ENCODE data around the gene SCN5A.

SCN5A gene

DNA sequence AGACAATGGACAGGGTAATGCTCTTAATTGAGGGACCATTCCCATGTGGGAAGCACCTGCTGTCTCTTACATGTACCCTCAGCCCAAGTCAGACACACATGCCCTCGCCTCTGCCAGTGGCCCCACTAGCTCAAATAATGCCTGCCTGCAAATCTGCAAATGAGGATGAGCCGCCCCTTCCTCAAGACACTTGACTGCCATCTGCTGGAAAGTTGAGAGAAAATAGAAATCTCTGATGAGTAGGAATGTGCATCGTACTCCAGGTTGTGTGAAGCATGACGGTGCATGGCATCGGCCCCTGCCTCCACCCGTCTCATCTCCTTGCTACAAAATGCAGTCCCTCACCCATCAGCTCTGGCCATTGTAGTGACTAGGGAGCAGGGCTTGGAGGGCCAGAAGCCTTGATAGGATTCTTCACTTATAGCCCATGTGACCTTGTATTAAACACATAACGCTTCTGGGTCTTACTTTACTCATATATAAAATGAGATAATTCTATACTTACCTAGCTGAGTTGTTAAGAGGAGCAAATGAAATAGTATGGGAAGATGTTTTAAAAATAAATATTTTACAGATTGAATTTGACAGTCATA lies 6.3 kb upstream of the SCN5A start:
- in situ Hi-C loops (cut with HindIII; ENCODE audit: low pct_unique_long_range_greater_than_20kb, low sequenced_read_pairs): no loop called here
- TF ChIP-seq JUND (IDR thresholded peaks at IDR 0.05; ENCODE audit: low read depth): no peak
- peak in 1 of 2 experiments; percentile 65 for DNase-seq (ENCODE audit: low read depth in 1 of 2, low spot score in 1 of 2)

- DNase-seq (ENCODE audit: low read depth in 1 of 2, low spot score in 1 of 2): no peak
- in situ Hi-C loops (cut with HindIII; ENCODE audit: low pct_unique_long_range_greater_than_20kb, low sequenced_read_pairs): no loop called here
- no peak for TF ChIP-seq JUND (IDR thresholded peaks at IDR 0.05; ENCODE audit: low read depth)
Measured at GRCh38 chr3:38653685-38654537, 4.4 kb upstream of the SCN5A start.

DNA sequence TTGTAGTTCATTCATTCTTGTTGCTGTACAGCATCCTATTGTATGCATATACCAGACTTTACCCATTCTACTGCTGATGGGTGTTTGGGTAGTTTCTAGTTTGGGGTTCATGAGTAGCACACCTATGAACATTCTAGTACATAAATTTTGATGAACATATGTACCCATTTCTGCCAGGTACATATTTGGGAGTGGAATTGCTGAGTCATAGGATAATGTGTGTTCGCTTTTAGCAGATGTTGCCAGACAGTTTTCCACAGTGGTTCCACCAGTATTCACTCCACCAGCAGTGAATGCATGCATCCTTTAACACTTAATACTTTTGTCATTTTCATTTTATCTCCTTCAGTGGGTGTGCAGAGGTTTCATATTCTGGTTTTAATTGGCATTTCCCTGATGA lies 3.4 kb upstream of the SCN5A start:
- no peak for DNase-seq (ENCODE audit: low read depth in 1 of 2, low spot score in 1 of 2)
- no peak for TF ChIP-seq JUND (IDR thresholded peaks at IDR 0.05; ENCODE audit: low read depth)
- in situ Hi-C loops (cut with HindIII; ENCODE audit: low pct_unique_long_range_greater_than_20kb, low sequenced_read_pairs): no loop called here

- peak; percentile 43 to 74 for DNase-seq (ENCODE audit: low read depth in 1 of 2, low spot score in 1 of 2)
- in situ Hi-C loops (cut with HindIII; ENCODE audit: low pct_unique_long_range_greater_than_20kb, low sequenced_read_pairs): no loop called here
- no peak for TF ChIP-seq JUND (IDR thresholded peaks at IDR 0.05; ENCODE audit: low read depth)
Measured at GRCh38 chr3:38651153-38651789, 1.8 kb upstream of the SCN5A start.

DNA sequence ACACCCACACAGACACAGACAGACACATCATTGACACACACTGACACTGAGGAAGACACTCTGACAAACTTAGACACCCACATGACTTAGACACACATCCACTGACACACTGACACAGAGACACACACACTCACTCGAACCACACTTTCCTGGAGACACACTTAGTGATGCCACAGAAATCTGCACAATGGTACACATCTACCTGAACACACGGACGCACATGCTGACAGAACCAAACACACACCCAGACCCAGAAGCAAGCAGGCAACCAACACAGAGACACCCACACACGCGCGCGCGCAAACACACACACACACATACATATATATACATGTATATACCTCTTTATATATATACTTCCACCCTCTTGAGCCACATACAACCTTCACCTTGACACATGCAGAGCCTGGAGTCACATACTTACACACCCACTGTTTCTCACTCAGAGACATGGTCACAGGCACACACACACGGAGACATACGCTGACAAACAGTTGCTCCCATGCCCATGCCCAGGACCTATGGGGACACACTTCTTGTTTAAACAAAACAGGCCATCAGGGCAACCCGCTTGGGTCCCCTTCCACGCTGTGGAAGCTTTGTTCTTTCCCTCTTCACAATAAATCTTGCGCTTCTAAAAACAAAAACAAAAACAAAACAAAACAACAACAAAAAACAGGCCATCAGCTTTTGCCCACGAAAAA lies 913 bp upstream of the SCN5A start:
- TF ChIP-seq JUND (IDR thresholded peaks at IDR 0.05; ENCODE audit: low read depth): no peak
- in situ Hi-C loops (cut with HindIII; ENCODE audit: low pct_unique_long_range_greater_than_20kb, low sequenced_read_pairs): no loop called here
- no peak for DNase-seq (ENCODE audit: low read depth in 1 of 2, low spot score in 1 of 2)

DNA sequence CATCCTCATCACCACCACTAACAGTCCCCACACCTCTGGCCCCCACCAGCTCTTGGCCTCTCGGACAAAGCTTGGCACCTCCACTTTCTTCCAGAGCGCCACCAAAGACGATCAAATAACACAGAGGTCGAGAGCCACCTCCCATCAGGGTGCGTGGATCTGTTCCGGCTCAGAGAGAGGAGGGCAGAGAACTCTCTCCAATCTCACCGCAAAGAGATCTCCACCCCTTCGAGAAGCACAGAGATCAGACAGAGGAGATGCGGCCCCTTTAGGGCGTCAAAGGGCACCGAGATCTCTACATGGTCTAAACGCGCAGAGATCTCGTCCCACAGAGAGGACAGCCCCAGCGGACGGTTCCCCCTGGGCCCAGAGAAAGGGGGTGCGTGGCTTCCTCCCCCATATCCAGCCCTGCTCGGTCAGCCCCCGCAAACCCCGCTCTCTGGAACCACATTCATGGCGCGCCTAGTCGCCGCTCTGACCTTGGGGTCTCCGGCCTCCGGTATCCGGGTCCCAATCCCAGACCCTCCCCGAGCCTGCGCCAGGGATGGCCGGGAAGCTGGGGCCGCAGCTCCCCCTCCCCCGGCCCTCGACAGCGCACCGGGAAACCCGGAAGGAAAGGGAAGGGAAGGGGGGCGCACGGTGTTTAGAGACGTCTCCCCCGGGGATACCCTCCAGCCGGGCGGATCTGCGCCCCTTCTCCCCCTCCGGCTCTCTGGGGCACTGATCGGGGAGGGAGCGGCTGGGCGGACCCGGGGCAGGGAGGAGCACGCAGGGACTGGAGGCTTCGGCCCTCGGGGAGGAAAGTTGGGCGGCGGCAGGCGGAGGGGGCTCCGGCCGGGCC lies 608 bp downstream of the SCN5A start:
- DNase-seq (ENCODE audit: low read depth in 1 of 2, low spot score in 1 of 2): no peak
- in situ Hi-C loops (cut with HindIII; ENCODE audit: low pct_unique_long_range_greater_than_20kb, low sequenced_read_pairs): no loop called here
- TF ChIP-seq JUND (IDR thresholded peaks at IDR 0.05; ENCODE audit: low read depth): no peak

DNA sequence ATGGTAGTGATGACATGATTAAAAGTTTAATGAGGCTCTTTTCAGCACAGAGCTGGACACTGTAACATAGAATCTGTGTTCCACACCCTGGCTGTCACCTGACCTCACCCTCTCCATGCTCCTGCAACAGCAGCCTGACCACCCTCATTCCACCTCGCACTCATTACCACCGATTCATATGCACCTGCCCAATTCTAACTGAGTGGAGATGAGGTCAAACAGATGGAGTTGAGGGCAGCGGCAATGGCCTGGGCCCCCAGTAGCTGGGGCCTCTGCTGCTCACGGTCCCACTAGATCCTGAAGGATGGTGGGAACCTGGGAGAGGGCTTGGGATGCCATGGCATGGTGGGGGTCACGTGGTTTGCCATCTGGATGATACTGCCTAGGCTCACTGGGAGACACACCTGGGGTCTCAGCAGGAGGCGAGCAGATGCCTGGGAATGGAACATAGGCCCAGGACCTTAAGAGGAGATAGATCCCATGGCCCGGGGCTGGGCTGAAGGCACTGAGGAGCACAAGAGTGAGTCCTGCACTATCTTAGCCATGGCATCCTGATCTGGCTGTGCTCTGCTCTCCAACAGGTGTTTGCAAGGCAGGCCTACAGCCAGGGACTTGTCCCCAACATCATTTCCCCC lies 1.3 kb downstream of the SCN5A start:
- no peak for DNase-seq (ENCODE audit: low read depth in 1 of 2, low spot score in 1 of 2)
- in situ Hi-C loops (cut with HindIII; ENCODE audit: low pct_unique_long_range_greater_than_20kb, low sequenced_read_pairs): no loop called here
- no peak for TF ChIP-seq JUND (IDR thresholded peaks at IDR 0.05; ENCODE audit: low read depth)

GRCh38 chr3:38647217-38647970 lies 2.1 kb downstream of the SCN5A start:
- no peak for DNase-seq (ENCODE audit: low read depth in 1 of 2, low spot score in 1 of 2)
- no peak for TF ChIP-seq JUND (IDR thresholded peaks at IDR 0.05; ENCODE audit: low read depth)
- in situ Hi-C loops (cut with HindIII; ENCODE audit: low pct_unique_long_range_greater_than_20kb, low sequenced_read_pairs): no loop called here

DNA sequence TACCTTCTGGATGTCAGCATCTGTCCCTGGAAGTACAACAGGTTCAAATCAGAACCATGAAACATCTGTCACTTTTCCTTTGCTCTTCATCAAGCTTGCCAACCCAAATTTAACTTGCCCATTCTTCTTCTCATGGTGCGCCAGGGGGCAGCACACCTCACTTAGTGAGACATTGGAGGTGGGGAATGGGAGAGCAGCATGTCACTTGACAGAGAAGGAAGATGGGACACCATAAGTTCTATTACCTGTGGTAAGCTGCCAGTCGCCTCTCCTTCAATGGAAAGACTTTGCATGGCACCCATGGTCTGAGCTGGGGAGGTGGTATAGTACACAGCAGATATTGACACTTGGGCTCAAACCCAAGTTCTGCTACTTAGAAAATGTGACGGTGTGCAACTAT lies 2.9 kb downstream of the SCN5A start:
- no peak for TF ChIP-seq JUND (IDR thresholded peaks at IDR 0.05; ENCODE audit: low read depth)
- peak in 1 of 2 experiments; percentile 70 for DNase-seq (ENCODE audit: low read depth in 1 of 2, low spot score in 1 of 2)

GRCh38 chr3:38646062-38646461 lies 3.4 kb downstream of the SCN5A start:
- TF ChIP-seq JUND (IDR thresholded peaks at IDR 0.05; ENCODE audit: low read depth): no peak
- in situ Hi-C loops (cut with HindIII; ENCODE audit: low pct_unique_long_range_greater_than_20kb, low sequenced_read_pairs): no loop called here
- DNase-seq (ENCODE audit: low read depth in 1 of 2, low spot score in 1 of 2): no peak

More for the DNA sequence above, 2.9 kb downstream of the SCN5A start:
- in situ Hi-C loops (cut with HindIII; ENCODE audit: low pct_unique_long_range_greater_than_20kb, low sequenced_read_pairs): no loop called here

GRCh38 chr3:38645601-38646000 lies 3.9 kb downstream of the SCN5A start:
- in situ Hi-C loops (cut with HindIII; ENCODE audit: low pct_unique_long_range_greater_than_20kb, low sequenced_read_pairs): no loop called here
- DNase-seq (ENCODE audit: low read depth in 1 of 2, low spot score in 1 of 2): no peak
- TF ChIP-seq JUND (IDR thresholded peaks at IDR 0.05; ENCODE audit: low read depth): no peak

Data from T47D (cell line).